Lung (tissue), 12 donors: ENCODE measurements around the gene CCDC24. TPM values are rescaled to one million over a fixed set of nuclear protein-coding genes. Genes with fewer than 3 reads are reported as not detected.

Experiments used
- ATAC-seq: fragments of 200-7000 bp; cut with Tn5 transposase; one replicate; pipeline ENCODE4 v1.9.1; 2020; ENCODE audit warnings: moderate number of reproducible peaks; ENCODE audit not compliant: insufficient read depth, low FRiP score
- DNase-seq, 3 donors: peaks; one replicate each; pipeline ENCODE4 v3.0.0-alpha.2; 2013 to 2017
- H3K27ac ChIP-seq, 2 donors: one replicate each; pipeline ENCODE4 v1.5.1; 2013; ENCODE audit warnings: mild to moderate bottlenecking in 2 of 2, moderate library complexity in 2 of 2, control low read depth in 1 of 2, inconsistent platforms in 1 of 2, low read depth in 1 of 2, low read length in 1 of 2
- H3K27me3 ChIP-seq, 3 donors: one replicate each; pipeline ENCODE4 v1.5.1; 2013; ENCODE audit warnings: low read length in 2 of 3; ENCODE audit not compliant: control insufficient read depth in 3 of 3, insufficient read depth in 3 of 3
- H3K36me3 ChIP-seq, 4 donors: one replicate each; pipeline ENCODE4 v1.5.1; 2013; ENCODE audit warnings: low read length in 4 of 4, mild to moderate bottlenecking in 1 of 4, moderate library complexity in 1 of 4; ENCODE audit not compliant: control insufficient read depth in 4 of 4, insufficient read depth in 4 of 4
- H3K4me1 ChIP-seq, 5 donors: one replicate each; pipeline ENCODE4 v1.5.1; 2013; ENCODE audit warnings: low read length in 5 of 5, mild to moderate bottlenecking in 2 of 5, moderate library complexity in 1 of 5; ENCODE audit not compliant: control insufficient read depth in 5 of 5, insufficient read depth in 5 of 5
- H3K4me3 ChIP-seq: one replicate; pipeline ENCODE4 v1.5.1; 2013; ENCODE audit warnings: mild to moderate bottlenecking, control low read depth, moderate library complexity
- H3K9ac ChIP-seq, 2 donors: one replicate each; pipeline ENCODE4 v1.5.1; 2013; ENCODE audit warnings: low read length in 2 of 2, control low read depth in 1 of 2; ENCODE audit not compliant: insufficient read depth in 1 of 2
- H3K9me3 ChIP-seq, 4 donors: one replicate each; pipeline ENCODE4 v1.5.1; 2013; ENCODE audit warnings: low read length in 3 of 4, mild to moderate bottlenecking in 1 of 4, moderate library complexity in 1 of 4; ENCODE audit not compliant: control insufficient read depth in 4 of 4, insufficient read depth in 3 of 4
- WGBS, 2 donors: extraction: QIAGEN DNeasy Blood & Tissue Kit; methylation state at CpG; one replicate each; pipeline ENCODE4 v1.1.7; 2013; 5-methylcytosine and 5-hydroxymethylcytosine counted together
- polyA plus RNA-seq, 2 donors: library from polyadenylated mRNA; stranded (reverse); fragments of 200-250 nt; gene quantifications; one replicate each; pipeline ENCODE4 v1.2.1, GENCODE V29; 2013
- total RNA-seq, 2 donors: library from RNA; depleted of rRNA in 1 of 2; stranded (reverse); fragments of >200 nt in 1 of 2; gene quantifications; one replicate each; pipeline ENCODE4 v1.2.1, GENCODE V29; 2014 to 2021
- TF ChIP-seq, protein P1 (sequence below): IDR thresholded peaks from 2 replicates; pipeline ENCODE4 v1.5.1; 2012; ENCODE audit warnings: mild to moderate bottlenecking; ENCODE audit errors: control extremely low read depth, extremely low read depth
- donor health status: control.
- donor health status: control.
- donor health status: Bipolar disorder and iron deficiency.
- donor health status: healthy.
- donor health status: DM: yes; HTN: yes; CAD: no.

The CCDC24 gene
- total and polyA plus RNA-seq, 4 donors: 9.9 to 20.1 (median 13.2) TPM

DNA sequence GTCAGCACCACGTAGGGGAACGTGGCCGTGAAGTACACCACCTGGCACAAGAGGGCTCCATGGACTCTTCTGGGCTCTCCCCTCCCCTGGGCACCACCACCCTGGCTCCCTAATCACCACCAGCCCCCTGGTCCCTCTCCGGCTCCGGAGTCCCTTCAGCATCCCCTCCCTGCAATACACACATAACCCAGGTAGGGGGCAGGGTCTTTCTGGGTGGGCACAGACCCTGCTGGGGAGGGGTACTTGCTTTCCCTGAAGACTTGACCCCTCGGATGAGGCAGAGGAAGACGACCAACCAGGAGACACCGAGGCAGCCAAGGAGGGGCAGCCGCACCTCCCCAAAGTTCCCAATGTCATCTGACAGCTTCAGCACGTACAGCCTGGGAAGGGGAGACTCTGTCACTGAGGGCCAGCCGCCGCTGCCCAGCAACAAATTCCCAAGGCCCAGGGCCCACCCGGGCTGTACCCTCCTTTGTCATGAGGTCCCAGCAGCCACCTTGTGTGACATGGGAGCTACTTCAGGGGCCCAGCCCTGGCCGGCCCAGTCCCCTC is 11.3 kb downstream of the CCDC24 start:
- Histone ChIP-seq H3K36me3 (peaks cover 0 to 8% (median 3%) of the 10 kb centered on the region in 4 donors), H3K4me3 (no peak overlapping the region), H3K27ac (no peak overlapping the region), H3K27me3 (no peaks in the 10 kb centered on the region), H3K4me1 (peaks cover 0 to 4% (median 0%) of the 10 kb centered on the region in 5 donors), H3K9ac (no peak overlapping the region), H3K9me3 (no peaks in the 10 kb centered on the region)
- no peak for DNase-seq
- TF ChIP-seq, protein P1, sequence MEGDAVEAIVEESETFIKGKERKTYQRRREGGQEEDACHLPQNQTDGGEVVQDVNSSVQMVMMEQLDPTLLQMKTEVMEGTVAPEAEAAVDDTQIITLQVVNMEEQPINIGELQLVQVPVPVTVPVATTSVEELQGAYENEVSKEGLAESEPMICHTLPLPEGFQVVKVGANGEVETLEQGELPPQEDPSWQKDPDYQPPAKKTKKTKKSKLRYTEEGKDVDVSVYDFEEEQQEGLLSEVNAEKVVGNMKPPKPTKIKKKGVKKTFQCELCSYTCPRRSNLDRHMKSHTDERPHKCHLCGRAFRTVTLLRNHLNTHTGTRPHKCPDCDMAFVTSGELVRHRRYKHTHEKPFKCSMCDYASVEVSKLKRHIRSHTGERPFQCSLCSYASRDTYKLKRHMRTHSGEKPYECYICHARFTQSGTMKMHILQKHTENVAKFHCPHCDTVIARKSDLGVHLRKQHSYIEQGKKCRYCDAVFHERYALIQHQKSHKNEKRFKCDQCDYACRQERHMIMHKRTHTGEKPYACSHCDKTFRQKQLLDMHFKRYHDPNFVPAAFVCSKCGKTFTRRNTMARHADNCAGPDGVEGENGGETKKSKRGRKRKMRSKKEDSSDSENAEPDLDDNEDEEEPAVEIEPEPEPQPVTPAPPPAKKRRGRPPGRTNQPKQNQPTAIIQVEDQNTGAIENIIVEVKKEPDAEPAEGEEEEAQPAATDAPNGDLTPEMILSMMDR: no peak
- 84 to 89% methylated on average over 14 of the region's 14 CpGs for WGBS, 2 donors
- ATAC-seq: no peak

DNA sequence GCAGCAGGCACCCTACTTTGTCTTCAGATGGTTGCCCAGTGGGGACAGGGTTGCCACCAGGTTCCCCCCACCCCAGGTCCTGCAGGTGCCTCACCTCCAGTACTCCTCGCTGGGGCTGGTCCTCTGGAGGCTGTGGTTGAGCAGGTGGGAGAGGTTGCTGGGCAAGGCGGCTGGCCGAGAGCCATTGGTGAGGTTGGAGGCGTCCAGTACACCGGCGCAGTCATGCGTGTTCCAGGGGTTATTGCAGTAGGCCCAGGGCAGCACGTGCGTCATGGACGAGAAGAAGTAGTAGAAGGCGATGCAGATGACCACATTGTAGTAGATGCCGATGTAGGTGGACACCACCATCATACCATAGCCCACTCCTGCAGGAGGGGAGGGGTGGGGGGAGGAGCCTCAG is 16.9 kb downstream of the CCDC24 start:
- no peak overlapping the region for H3K27ac ChIP-seq
- no peaks in the 10 kb centered on the region for H3K27me3 ChIP-seq
- ATAC-seq (no peak), DNase-seq (no peak)
- H3K36me3 ChIP-seq: peaks cover 0 to 3% (median 1%) of the 10 kb centered on the region in 4 donors
- no peaks in the 10 kb centered on the region for H3K9me3 ChIP-seq
- TF ChIP-seq, protein P1: no peak
- WGBS, 2 donors: 94 to 96% methylated on average over 12 of the region's 12 CpGs
- no peak overlapping the region for H3K4me3 ChIP-seq
- H3K9ac ChIP-seq: no peak overlapping the region
- H3K4me1 ChIP-seq: peaks cover 0 to 24% (median 3%) of the 10 kb centered on the region in 5 donors

DNA sequence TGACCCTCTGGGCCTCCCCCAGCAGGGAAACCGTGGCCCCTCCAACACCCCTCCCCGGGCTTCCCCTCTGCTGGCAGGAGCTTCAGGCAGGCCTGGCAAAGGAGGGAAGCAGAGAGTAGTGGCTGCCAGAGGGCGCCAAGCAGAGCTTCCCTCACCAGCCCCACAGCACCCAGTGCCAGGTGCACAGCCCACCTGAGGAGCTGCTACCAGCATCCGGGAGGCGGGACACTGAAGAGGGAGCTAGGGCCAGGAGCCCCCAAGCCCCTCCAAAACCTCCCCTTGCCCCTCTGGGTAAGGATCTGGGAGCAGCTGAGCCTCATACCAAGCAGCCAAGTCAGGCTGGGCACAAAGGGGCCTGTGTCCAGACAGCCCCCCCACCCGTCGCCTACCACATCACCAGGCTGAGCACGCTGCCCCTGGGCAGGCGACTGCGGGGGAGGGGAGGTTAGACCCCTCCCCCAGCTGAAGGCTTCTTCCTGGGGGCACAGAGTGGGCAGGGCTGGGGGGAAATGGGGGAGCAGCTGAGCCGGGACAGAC is 19.6 kb downstream of the CCDC24 start:
- no peak for DNase-seq
- 79 to 85% methylated on average over 10 to 11 of the region's 11 CpGs for WGBS, 2 donors
- no peaks in the 10 kb centered on the region for H3K27me3 ChIP-seq
- H3K27ac ChIP-seq: no peak overlapping the region
- H3K9me3 ChIP-seq: no peaks in the 10 kb centered on the region
- no peak overlapping the region for H3K4me3 ChIP-seq
- ATAC-seq: no peak
- TF ChIP-seq, protein P1: no peak
- peaks cover 0 to 3% (median 1%) of the 10 kb centered on the region in 4 donors for H3K36me3 ChIP-seq
- no peak overlapping the region for H3K9ac ChIP-seq
- peaks cover 0 to 38% (median 9%) of the 10 kb centered on the region in 5 donors for H3K4me1 ChIP-seq
